Stimulated activated CD8-positive, alpha-beta memory T cell treated with anti-CD3 and anti-CD28 coated beads, Interleukin-12 subunit alpha, Interleukin-12 subunit beta, amount 100 ng/mL, for 1 hour (primary cell): ENCODE data around the gene MLLT11.
"Not testable (repeated sequence)": the region's sequence is repeated elsewhere in the genome, so short reads cannot be mapped to it uniquely, and the experiment has no call there.

Experiments used
- DNase-seq: peaks from one replicate; pipeline ENCODE4 v3.0.0-alpha.2; 2020; ENCODE audit warnings: low read depth

MLLT11 gene

GRCh38 chr1:151056149-151056548, 4.0 kb upstream of the MLLT11 start:
- no peak for DNase-seq

GRCh38 chr1:151058692-151059091, 1.5 kb upstream of the MLLT11 start:
- DNase-seq: no peak

- peak; percentile 75 for DNase-seq
Observed at GRCh38 chr1:151059109-151060006, 839 bp upstream of the MLLT11 start, which contains the start of gene CDC42SE1. Gene CDC42SE1, minus strand, starts transcription at chr1:151059622. Its CDS starts 3,892 bp downstream, at chr1:151055730.

- no peak for DNase-seq
Observed at GRCh38 chr1:151060657-151061421, 642 bp downstream of the MLLT11 start.

- no peak for DNase-seq
Observed at GRCh38 chr1:151061704-151062103, 1.5 kb downstream of the MLLT11 start.

- DNase-seq: no peak
Observed at GRCh38 chr1:151062741-151063371, 2.7 kb downstream of the MLLT11 start.

GRCh38 chr1:151065089-151065645, 5.0 kb downstream of the MLLT11 start:
- DNase-seq: no peak

- DNase-seq: no peak
Observed at GRCh38 chr1:151067185-151067584, 7.0 kb downstream of the MLLT11 start.

GRCh38 chr1:151069103-151069486, 8.9 kb downstream of the MLLT11 start:
- no peak for DNase-seq

GRCh38 chr1:151070474-151071276, 10.5 kb downstream of the MLLT11 start, which contains the start of gene GABPB2:
Gene GABPB2, plus strand, starts transcription at chr1:151070761. Its CDS starts 17,429 bp downstream, at chr1:151088190.
- DNase-seq: peak; percentile 66

GRCh38 chr1:151072224-151072623, 12.0 kb downstream of the MLLT11 start:
- DNase-seq: no peak

- no peak for DNase-seq
Observed at GRCh38 chr1:151085953-151086559, 25.9 kb downstream of the MLLT11 start.

GRCh38 chr1:151097426-151097825, 37.2 kb downstream of the MLLT11 start:
- DNase-seq: not testable (repeated sequence)

- no peak for DNase-seq
Observed at GRCh38 chr1:151098126-151098525, 37.9 kb downstream of the MLLT11 start.

- DNase-seq: no peak
Observed at GRCh38 chr1:151104630-151105029, 44.4 kb downstream of the MLLT11 start.

- no peak for DNase-seq
Observed at GRCh38 chr1:151106894-151107293, 46.7 kb downstream of the MLLT11 start.

GRCh38 chr1:151108331-151108730, 48.1 kb downstream of the MLLT11 start:
- no peak for DNase-seq

GRCh38 chr1:151113877-151114276, 53.7 kb downstream of the MLLT11 start:
- DNase-seq: no peak
